ENCODE measurements around the gene ADGRG6.

Gene ADGRG6

GRCh38 chr6:142378138-142378875, 76.5 kb downstream of the ADGRG6 start:
- no peak for DNase-seq

GRCh38 chr6:142380626-142381025, 78.8 kb downstream of the ADGRG6 start:
- DNase-seq: no peak

- no peak for DNase-seq
Measured at GRCh38 chr6:142381181-142381580, 79.4 kb downstream of the ADGRG6 start.

GRCh38 chr6:142381845-142382378, 80.1 kb downstream of the ADGRG6 start:
- DNase-seq: no peak

GRCh38 chr6:142384519-142385254, 82.9 kb downstream of the ADGRG6 start:
- DNase-seq: no peak

- DNase-seq: no peak
Measured at GRCh38 chr6:142385352-142385751, 83.5 kb downstream of the ADGRG6 start.

GRCh38 chr6:142386657-142387056, 84.8 kb downstream of the ADGRG6 start:
- no peak for DNase-seq

GRCh38 chr6:142387997-142388815, 86.4 kb downstream of the ADGRG6 start:
- DNase-seq: no peak

- DNase-seq: no peak
Measured at GRCh38 chr6:142395266-142395665, 93.5 kb downstream of the ADGRG6 start.

GRCh38 chr6:142395768-142396231, 94.0 kb downstream of the ADGRG6 start:
- DNase-seq: no peak

GRCh38 chr6:142398353-142398752, 96.5 kb downstream of the ADGRG6 start:
- DNase-seq: no peak

GRCh38 chr6:142399739-142400138, 97.9 kb downstream of the ADGRG6 start:
- DNase-seq: no peak

- DNase-seq: no peak
Measured at GRCh38 chr6:142400495-142400894, 98.7 kb downstream of the ADGRG6 start.

GRCh38 chr6:142401838-142402237, 100.0 kb downstream of the ADGRG6 start:
- no peak for DNase-seq

GRCh38 chr6:142404751-142405150, 102.9 kb downstream of the ADGRG6 start:
- no peak for DNase-seq

- no peak for DNase-seq
Measured at GRCh38 chr6:142406131-142406530, 104.3 kb downstream of the ADGRG6 start.

- DNase-seq: no peak
Measured at GRCh38 chr6:142407685-142408273, 106.0 kb downstream of the ADGRG6 start.

GRCh38 chr6:142408409-142408808, 106.6 kb downstream of the ADGRG6 start:
- no peak for DNase-seq

GRCh38 chr6:142409794-142410193, 108.0 kb downstream of the ADGRG6 start:
- DNase-seq: no peak

- DNase-seq: no peak
Measured at GRCh38 chr6:142411145-142411544, 109.3 kb downstream of the ADGRG6 start.

GRCh38 chr6:142412241-142412640, 110.4 kb downstream of the ADGRG6 start:
- no peak for DNase-seq

GRCh38 chr6:142412658-142413057, 110.9 kb downstream of the ADGRG6 start:
- DNase-seq: no peak

- no peak for DNase-seq
Measured at GRCh38 chr6:142413111-142413510, 111.3 kb downstream of the ADGRG6 start.

All from activated CD8-positive, alpha-beta memory T cell treated with anti-CD3 and anti-CD28 coated beads, Interleukin-2, amount 50 U/mL, for 48 hours (primary cell).